ENCODE data around the gene ZFYVE9. TPM values are rescaled to one million over a fixed set of nuclear protein-coding genes. Genes with fewer than 3 reads are reported as not detected.

Gene ZFYVE9
- total and polyA plus RNA-seq, 10 donors: 0.72 to 16.7 (median 9.2) TPM

GRCh38 chr1:52305417-52306226, 163.7 kb downstream of the ZFYVE9 start:
- intact Hi-C loops (cut with DNase I; ENCODE audit: low total_unique reads): no loop called here
- no peak overlapping the region for H3K27ac ChIP-seq
- no peak for DNase-seq
- no peaks in the 10 kb centered on the region for H3K9me3 ChIP-seq
- H3K4me1 ChIP-seq: no peaks in the 10 kb centered on the region
- WGBS, 5 donors: 87 to 98% (median 94%) methylated on average over 10 to 13 of the region's 13 CpGs
- H3K27me3 ChIP-seq (replicated peaks in 1 of 7): no peaks in the 10 kb centered on the region
- H3K36me3 ChIP-seq: peaks cover 0 to 31% (median 6%) of the 10 kb centered on the region in 6 donors
- TF ChIP-seq POLR2AphosphoS5 (IDR thresholded peaks at IDR 0.05) (no peak), POLR2A (IDR thresholded peaks at IDR 0.05) (no peak), CTCF (IDR thresholded peaks at IDR 0.05 in 8 of 11, conservative IDR thresholded peaks at IDR 0.05 in 3 of 11) (no peak)
- no peak overlapping the region for H3K4me3 ChIP-seq

GRCh38 chr1:52306227-52307006, 164.5 kb downstream of the ZFYVE9 start:
- Histone ChIP-seq H3K4me1 (no peaks in the 10 kb centered on the region), H3K27ac (no peak overlapping the region), H3K4me3 (no peak overlapping the region), H3K27me3 (replicated peaks in 1 of 7) (no peaks in the 10 kb centered on the region), H3K36me3 (peaks cover 0 to 39% (median 6%) of the 10 kb centered on the region in 6 donors), H3K9me3 (no peaks in the 10 kb centered on the region)
- no peak for TF ChIP-seq POLR2AphosphoS5 (IDR thresholded peaks at IDR 0.05)
- TF ChIP-seq CTCF (IDR thresholded peaks at IDR 0.05 in 8 of 11, conservative IDR thresholded peaks at IDR 0.05 in 3 of 11): no peak
- no peak for TF ChIP-seq POLR2A (IDR thresholded peaks at IDR 0.05)
- intact Hi-C loops (cut with DNase I; ENCODE audit: low total_unique reads): no loop called here
- DNase-seq: no peak
- 87 to 95% (median 90%) methylated on average over 11 of the region's 11 CpGs for WGBS, 5 donors

GRCh38 chr1:52321061-52321460, 179.2 kb downstream of the ZFYVE9 start:
- no peaks in the 10 kb centered on the region for H3K4me1 ChIP-seq
- DNase-seq: no peak
- no peaks in the 10 kb centered on the region for H3K27me3 ChIP-seq (replicated peaks in 1 of 7)
- H3K27ac ChIP-seq: no peak overlapping the region
- H3K4me3 ChIP-seq: no peak overlapping the region
- TF ChIP-seq POLR2AphosphoS5 (IDR thresholded peaks at IDR 0.05) (no peak), POLR2A (IDR thresholded peaks at IDR 0.05) (no peak), CTCF (IDR thresholded peaks at IDR 0.05 in 8 of 11, conservative IDR thresholded peaks at IDR 0.05 in 3 of 11) (no peak)
- intact Hi-C loops (cut with DNase I; ENCODE audit: low total_unique reads): no loop called here
- 91 to 100% (median 99%) methylated on average over 2 of the region's 2 CpGs for WGBS, 5 donors
- no peaks in the 10 kb centered on the region for H3K36me3 ChIP-seq
- no peaks in the 10 kb centered on the region for H3K9me3 ChIP-seq

GRCh38 chr1:52323731-52324130, 181.8 kb downstream of the ZFYVE9 start:
- intact Hi-C loops (cut with DNase I; ENCODE audit: low total_unique reads): no loop called here
- no peak for DNase-seq
- no peaks in the 10 kb centered on the region for H3K9me3 ChIP-seq
- no peak for TF ChIP-seq POLR2AphosphoS5 (IDR thresholded peaks at IDR 0.05)
- no peak for TF ChIP-seq POLR2A (IDR thresholded peaks at IDR 0.05)
- no peak for TF ChIP-seq CTCF (IDR thresholded peaks at IDR 0.05 in 8 of 11, conservative IDR thresholded peaks at IDR 0.05 in 3 of 11)
- H3K27ac ChIP-seq: no peak overlapping the region
- H3K4me3 ChIP-seq: no peak overlapping the region
- H3K27me3 ChIP-seq (replicated peaks in 1 of 7): no peaks in the 10 kb centered on the region
- no peaks in the 10 kb centered on the region for H3K4me1 ChIP-seq
- no peaks in the 10 kb centered on the region for H3K36me3 ChIP-seq
- WGBS, 5 donors: 94 to 99% (median 96%) methylated on average over 8 of the region's 8 CpGs

Data from spleen (tissue), 11 donors.